Activated naive CD8-positive, alpha-beta T cell treated with anti-CD3 and anti-CD28 coated beads for 36 hours (primary cell): ENCODE measurements around the gene GLRX3. TPM values are rescaled to one million over a fixed set of nuclear protein-coding genes. Genes with fewer than 3 reads are reported as not detected.
"Not testable (repeated sequence)": the region's sequence is repeated elsewhere in the genome, so short reads cannot be mapped to it uniquely, and the experiment has no call there.

Experiments used
- DNase-seq: peaks from one replicate; pipeline ENCODE4 v3.0.0; 2021
- H3K27ac Mint-ChIP-seq: one replicate; pipeline ENCODE4 v1.8.0; 2022; ENCODE audit warnings: mild to moderate bottlenecking, moderate library complexity, mixed read lengths
- H3K27me3 Mint-ChIP-seq: one replicate; pipeline ENCODE4 v1.8.0; 2022; ENCODE audit warnings: mild to moderate bottlenecking, mixed read lengths
- H3K36me3 Mint-ChIP-seq: one replicate; pipeline ENCODE4 v1.8.0; 2021; ENCODE audit warnings: mild to moderate bottlenecking, mixed read lengths
- H3K4me1 Mint-ChIP-seq: one replicate; pipeline ENCODE4 v1.8.0; 2021; ENCODE audit warnings: mixed read lengths
- H3K4me3 Mint-ChIP-seq: one replicate; pipeline ENCODE4 v1.8.0; 2022; ENCODE audit warnings: mild to moderate bottlenecking, moderate library complexity, mixed read lengths
- H3K9me3 Mint-ChIP-seq: one replicate; pipeline ENCODE4 v1.8.0; 2022; ENCODE audit warnings: mixed read lengths
- total RNA-seq, 2 experiments: library from RNA; stranded (reverse); gene quantifications; one replicate each; pipeline ENCODE4 v1.2.3, GENCODE V29; 2021

GLRX3 gene
- 100 to 1,000 TPM; 142 to 146 TPM for total RNA-seq

- peak within 1 kb of the TSS; percentile 91 for H3K4me3 Mint-ChIP-seq
- peaks cover 16% of the 10 kb centered on the region for H3K36me3 Mint-ChIP-seq
- peak; percentile 94 for DNase-seq
- H3K27me3 Mint-ChIP-seq = peaks cover 16% of the 10 kb centered on the region
- peaks cover 39% of the 10 kb centered on the region for H3K4me1 Mint-ChIP-seq
- peak within 1 kb of the TSS; percentile 89 for H3K27ac Mint-ChIP-seq
- H3K9me3 Mint-ChIP-seq = no peaks in the 10 kb centered on the region
Observed at GRCh38 chr10:130136226-130137089, at the start of gene GLRX3. GLRX3 (plus strand) TSS chr10:130136391; CDS start chr10:130136421, 30 bp downstream.

- H3K9me3 Mint-ChIP-seq = peaks cover 19% of the 10 kb centered on the region
- not testable (repeated sequence) for H3K4me3 Mint-ChIP-seq, H3K27ac Mint-ChIP-seq, DNase-seq, H3K27me3 Mint-ChIP-seq, H3K4me1 Mint-ChIP-seq
- H3K36me3 Mint-ChIP-seq = peaks cover 64% of the 10 kb centered on the region
Observed at GRCh38 chr10:130090565-130090964, 45.6 kb upstream of the GLRX3 start.

DNA sequence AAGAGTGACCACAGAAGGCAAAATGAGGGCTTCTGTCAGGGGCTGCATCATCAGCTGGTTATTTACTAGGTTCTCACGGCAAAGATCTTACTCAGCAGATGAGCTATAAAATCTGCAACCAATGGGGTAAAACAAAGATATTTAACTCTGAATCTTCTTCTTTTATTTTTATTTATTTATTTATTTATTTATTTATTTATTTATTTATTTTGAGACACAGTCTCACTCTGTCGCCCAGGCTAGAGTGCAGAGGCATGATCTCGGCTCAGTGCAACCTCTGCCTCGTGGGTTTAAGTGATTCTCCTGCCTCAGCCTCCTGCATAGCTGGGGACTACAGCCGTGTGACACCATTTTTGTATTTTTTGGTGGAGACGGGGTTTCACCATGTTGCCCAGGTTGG is 36.8 kb upstream of the GLRX3 start:
- H3K27ac Mint-ChIP-seq = no peak overlapping the region
- peaks cover 3% of the 10 kb centered on the region for H3K9me3 Mint-ChIP-seq
- peaks cover 28% of the 10 kb centered on the region for H3K36me3 Mint-ChIP-seq
- H3K4me1 Mint-ChIP-seq = peaks cover 2% of the 10 kb centered on the region
- H3K27me3 Mint-ChIP-seq = no peaks in the 10 kb centered on the region
- no peak for DNase-seq
- no peak overlapping the region for H3K4me3 Mint-ChIP-seq

DNA sequence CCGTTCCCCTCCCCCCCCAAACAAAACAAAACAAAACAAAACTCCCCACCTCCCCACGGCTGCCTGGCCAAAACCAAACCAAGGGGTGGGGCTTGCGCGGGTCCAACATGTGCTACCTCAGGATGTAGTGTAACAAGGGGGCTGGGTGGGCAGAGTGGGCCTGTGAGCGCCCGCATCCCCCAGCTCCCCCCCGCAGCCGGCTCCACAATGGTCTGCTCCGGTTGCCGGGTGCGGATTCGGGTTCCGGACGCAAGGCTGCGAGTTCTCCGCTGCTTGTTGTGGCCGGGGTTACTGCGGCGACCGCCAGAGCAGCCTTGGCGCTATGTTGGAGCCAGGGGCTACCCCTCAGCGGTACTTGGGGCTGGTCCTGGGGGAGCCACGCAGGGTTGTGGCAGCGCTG is 30.5 kb upstream of the GLRX3 start:
- no peaks in the 10 kb centered on the region for H3K9me3 Mint-ChIP-seq

DNA sequence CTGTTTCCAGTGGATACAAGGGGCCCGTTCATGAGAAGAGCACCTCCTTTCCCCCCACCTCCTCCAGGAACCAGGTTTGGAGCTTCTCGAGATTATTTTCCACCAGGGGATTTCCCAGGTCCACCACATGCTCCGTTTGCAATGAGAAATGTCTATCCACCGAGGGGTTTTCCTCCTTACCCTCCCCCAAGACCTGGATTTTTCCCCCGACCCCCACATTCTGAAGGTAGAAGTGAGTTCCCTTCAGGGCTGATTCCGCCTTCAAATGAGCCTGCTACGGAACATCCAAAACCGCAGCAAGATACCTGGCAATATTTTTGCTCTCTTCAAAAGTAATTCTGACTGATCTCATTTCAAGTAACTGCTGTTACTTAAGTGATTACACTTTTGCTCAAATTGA is 28.0 kb upstream of the GLRX3 start:
- H3K27ac Mint-ChIP-seq = peak overlapping the region; percentile 85
- H3K4me1 Mint-ChIP-seq = peaks cover 38% of the 10 kb centered on the region
- DNase-seq, H3K27me3 Mint-ChIP-seq, H3K9me3 Mint-ChIP-seq: not testable (repeated sequence)
- peak overlapping the region; percentile 41 for H3K4me3 Mint-ChIP-seq
- H3K36me3 Mint-ChIP-seq = peaks cover 32% of the 10 kb centered on the region

More for the DNA sequence above, 30.5 kb upstream of the GLRX3 start:
- no peaks in the 10 kb centered on the region for H3K27me3 Mint-ChIP-seq
- DNase-seq = no peak
- H3K27ac Mint-ChIP-seq = no peak overlapping the region
- H3K4me3 Mint-ChIP-seq = no peak overlapping the region
- peaks cover 22% of the 10 kb centered on the region for H3K36me3 Mint-ChIP-seq
- peaks cover 28% of the 10 kb centered on the region for H3K4me1 Mint-ChIP-seq

DNA sequence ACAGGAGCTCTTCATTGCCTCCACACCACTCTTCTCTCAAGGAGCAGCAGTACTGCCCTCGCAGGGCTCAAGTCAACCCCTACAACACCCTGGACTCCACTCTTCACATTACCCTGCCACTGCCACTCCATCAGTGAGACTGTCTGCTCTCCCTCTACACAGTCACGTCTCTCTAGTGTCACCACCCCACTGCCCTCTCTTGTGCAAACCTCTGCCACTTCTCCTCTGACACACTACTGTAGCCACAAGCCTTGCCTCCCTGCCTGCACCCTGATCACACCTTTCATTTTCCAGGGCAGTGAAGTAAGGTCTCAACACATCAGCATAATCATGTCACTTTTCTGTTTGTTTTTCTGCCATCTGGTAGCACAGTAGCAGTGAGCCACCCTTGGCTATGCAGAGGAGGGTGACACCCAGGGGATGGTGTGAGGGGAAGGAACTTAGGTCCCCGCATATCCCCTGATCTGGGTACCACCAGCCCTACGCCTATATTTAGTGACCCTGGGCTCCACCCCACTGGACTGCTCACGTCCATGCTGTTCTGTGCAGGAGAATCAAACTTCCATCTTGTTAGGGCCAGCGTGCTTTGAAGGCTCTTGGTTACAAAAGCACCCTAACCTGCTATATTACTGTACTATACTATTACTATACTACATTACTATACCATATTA is 27.1 kb upstream of the GLRX3 start:
- Mint-ChIP-seq H3K9me3 (peaks cover 2% of the 10 kb centered on the region), H3K27ac (peak overlapping the region; percentile 84), H3K4me3 (peak overlapping the region; percentile 72), H3K4me1 (peaks cover 40% of the 10 kb centered on the region), H3K27me3 (no peaks in the 10 kb centered on the region), H3K36me3 (peaks cover 32% of the 10 kb centered on the region)
- peak; percentile 15 for DNase-seq

GRCh38 chr10:130109796-130110245 is 26.4 kb upstream of the GLRX3 start:
- Mint-ChIP-seq H3K36me3 (peaks cover 28% of the 10 kb centered on the region), H3K4me3 (peak overlapping the region; percentile 87), H3K9me3 (peaks cover 2% of the 10 kb centered on the region), H3K4me1 (peaks cover 40% of the 10 kb centered on the region), H3K27ac (peak overlapping the region; percentile 95), H3K27me3 (no peaks in the 10 kb centered on the region)
- peak; percentile 56 for DNase-seq

- Mint-ChIP-seq H3K27ac (peak within 1 kb of the TSS; percentile 95), H3K9me3 (peaks cover 2% of the 10 kb centered on the region), H3K4me1 (peaks cover 40% of the 10 kb centered on the region), H3K27me3 (no peaks in the 10 kb centered on the region), H3K4me3 (peak within 1 kb of the TSS; percentile 87), H3K36me3 (peaks cover 28% of the 10 kb centered on the region)
- DNase-seq = peak; percentile 97
Observed at GRCh38 chr10:130110246-130111112, 25.7 kb upstream of the GLRX3 start, which contains the start of gene C10orf143. C10orf143 (minus strand) TSS chr10:130110830; CDS start chr10:130110772, 58 bp downstream.

GRCh38 chr10:130111113-130111851 is 24.9 kb upstream of the GLRX3 start:
- Mint-ChIP-seq H3K27ac (peak overlapping the region; percentile 95), H3K9me3 (peaks cover 2% of the 10 kb centered on the region), H3K4me3 (peak overlapping the region; percentile 87), H3K27me3 (no peaks in the 10 kb centered on the region), H3K36me3 (peaks cover 28% of the 10 kb centered on the region), H3K4me1 (peaks cover 39% of the 10 kb centered on the region)
- DNase-seq = peak; percentile 94

DNA sequence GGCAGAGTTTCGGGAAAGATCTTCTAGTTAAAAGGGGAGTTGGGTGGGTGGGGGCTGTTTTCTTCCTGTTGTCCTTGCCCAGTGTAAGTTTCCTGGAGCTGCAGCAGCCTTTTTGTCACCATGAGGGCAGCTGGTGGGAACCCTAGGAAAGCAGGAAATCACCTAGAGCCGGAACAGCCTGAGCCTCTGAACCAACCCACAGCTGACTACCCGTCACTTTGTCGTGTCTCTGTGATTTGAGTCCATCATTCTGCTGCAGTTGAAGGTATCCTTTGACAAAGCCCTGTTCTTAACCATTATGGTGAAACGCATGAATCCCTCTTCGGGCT is 24.4 kb upstream of the GLRX3 start:
- H3K4me1 Mint-ChIP-seq = peaks cover 34% of the 10 kb centered on the region
- no peak for DNase-seq
- H3K36me3 Mint-ChIP-seq = peaks cover 25% of the 10 kb centered on the region
- peak overlapping the region; percentile 95 for H3K27ac Mint-ChIP-seq
- peak overlapping the region; percentile 87 for H3K4me3 Mint-ChIP-seq
- H3K27me3 Mint-ChIP-seq = no peaks in the 10 kb centered on the region
- peaks cover 2% of the 10 kb centered on the region for H3K9me3 Mint-ChIP-seq

DNA sequence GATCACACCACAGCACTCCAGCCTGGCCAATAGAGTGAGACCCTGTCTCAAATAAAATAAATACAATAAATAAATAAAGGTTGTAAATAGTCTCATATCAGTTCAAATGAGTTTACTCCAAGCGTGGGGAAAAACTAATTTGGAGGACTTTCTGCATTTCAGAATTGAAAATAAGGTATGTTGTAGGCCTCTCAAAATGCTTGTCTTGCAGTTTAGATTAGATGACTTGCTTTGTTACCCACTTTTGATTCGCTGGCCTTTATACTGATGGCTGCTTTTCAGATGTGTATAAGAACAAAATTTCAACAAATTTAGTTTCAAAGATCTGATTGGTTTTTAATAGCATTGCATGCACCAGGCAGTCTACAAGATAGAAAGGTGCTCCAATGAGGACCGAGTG is 23.4 kb upstream of the GLRX3 start:
- Mint-ChIP-seq H3K4me3 (no peak overlapping the region), H3K27me3 (no peaks in the 10 kb centered on the region), H3K27ac (no peak overlapping the region), H3K4me1 (peaks cover 24% of the 10 kb centered on the region), H3K36me3 (peaks cover 22% of the 10 kb centered on the region), H3K9me3 (peaks cover 9% of the 10 kb centered on the region)
- no peak for DNase-seq

- not testable (repeated sequence) for H3K27me3 Mint-ChIP-seq, H3K36me3 Mint-ChIP-seq, H3K4me3 Mint-ChIP-seq, DNase-seq, H3K27ac Mint-ChIP-seq
- H3K4me1 Mint-ChIP-seq = peaks cover 11% of the 10 kb centered on the region
- H3K9me3 Mint-ChIP-seq = peaks cover 11% of the 10 kb centered on the region
Observed at GRCh38 chr10:130116942-130117341, 19.2 kb upstream of the GLRX3 start.

DNA sequence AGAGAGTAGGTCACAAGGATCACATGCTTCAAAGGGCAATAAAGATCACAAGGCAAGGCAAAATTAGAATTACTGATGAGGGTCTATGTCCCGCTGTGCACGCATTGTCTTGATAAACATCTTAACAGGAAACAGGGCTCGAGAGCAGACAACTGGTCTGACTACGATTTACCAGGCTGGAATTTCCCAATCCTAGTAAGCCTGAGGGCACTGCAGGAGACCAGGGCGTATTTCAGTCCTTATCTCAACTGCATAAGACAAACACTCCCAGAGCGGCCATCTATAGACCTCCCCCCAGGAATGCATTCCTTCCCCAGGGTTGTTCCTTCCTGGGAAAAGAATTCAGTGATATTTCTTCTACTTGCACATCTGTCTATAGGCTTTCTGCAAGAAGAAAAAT is 18.7 kb upstream of the GLRX3 start:
- not testable (repeated sequence) for H3K9me3 Mint-ChIP-seq, H3K27me3 Mint-ChIP-seq, H3K36me3 Mint-ChIP-seq, H3K4me3 Mint-ChIP-seq, H3K27ac Mint-ChIP-seq, DNase-seq, H3K4me1 Mint-ChIP-seq

- Mint-ChIP-seq H3K4me1 (no peaks in the 10 kb centered on the region), H3K27ac (no peak overlapping the region), H3K4me3 (no peak overlapping the region), H3K36me3 (no peaks in the 10 kb centered on the region), H3K27me3 (peaks cover 7% of the 10 kb centered on the region), H3K9me3 (peaks cover 9% of the 10 kb centered on the region)
- no peak for DNase-seq
Observed at GRCh38 chr10:130121486-130122079, 14.6 kb upstream of the GLRX3 start.
